Muscle of arm (tissue), 12 donors: ENCODE measurements around the gene FRMD1. TPM values are rescaled to one million over a fixed set of nuclear protein-coding genes. Genes with fewer than 3 reads are reported as not detected.

Experiments used
- DNase-seq: peaks from one replicate; pipeline ENCODE4 v3.0.0-alpha.2; 2013
- polyA plus RNA-seq, 12 donors: library from polyadenylated mRNA; unstranded; fragments of 120-200 nt; gene quantifications; one replicate each; pipeline ENCODE4 v1.2.1, GENCODE V29; 2013; ENCODE audit not compliant: insufficient read length in 12 of 12

Gene FRMD1
- polyA plus RNA-seq, 12 donors: 0.10 to 7.7 (median 0.42) TPM; not detected in 1

GRCh38 chr6:168096271-168096764, 17.3 kb upstream of the FRMD1 start:
- no peak for DNase-seq

- no peak for DNase-seq
These were observed 16.8 kb upstream of the FRMD1 start for GRCh38 chr6:168095716-168096250.

- DNase-seq: no peak
These were observed 16.2 kb upstream of the FRMD1 start for GRCh38 chr6:168095171-168095691.

- no peak for DNase-seq
These were observed 14.6 kb upstream of the FRMD1 start for GRCh38 chr6:168093634-168094033.

GRCh38 chr6:168093071-168093505, 14.1 kb upstream of the FRMD1 start:
- no peak for DNase-seq

- DNase-seq: no peak
These were observed 13.5 kb upstream of the FRMD1 start for GRCh38 chr6:168092541-168092940.

- DNase-seq: no peak
These were observed 12.6 kb upstream of the FRMD1 start for GRCh38 chr6:168091381-168092264.

- no peak for DNase-seq
These were observed 11.7 kb upstream of the FRMD1 start for GRCh38 chr6:168090706-168091105.

- no peak for DNase-seq
These were observed 11.2 kb upstream of the FRMD1 start for GRCh38 chr6:168090064-168090690.

- DNase-seq: no peak
These were observed 10.4 kb upstream of the FRMD1 start for GRCh38 chr6:168089186-168090063.

GRCh38 chr6:168088161-168089053, 9.4 kb upstream of the FRMD1 start:
- peak; percentile 53 for DNase-seq

GRCh38 chr6:168087436-168088160, 8.6 kb upstream of the FRMD1 start:
- DNase-seq: no peak

- DNase-seq: no peak
These were observed 7.6 kb upstream of the FRMD1 start for GRCh38 chr6:168086616-168087015.

GRCh38 chr6:168086066-168086465, 7.1 kb upstream of the FRMD1 start:
- DNase-seq: no peak

- no peak for DNase-seq
These were observed 5.6 kb upstream of the FRMD1 start for GRCh38 chr6:168084465-168085160.

GRCh38 chr6:168083514-168083885, 4.5 kb upstream of the FRMD1 start:
- DNase-seq: no peak

- no peak for DNase-seq
These were observed 4.0 kb upstream of the FRMD1 start for GRCh38 chr6:168082860-168083513.

- DNase-seq: no peak
These were observed 3.0 kb upstream of the FRMD1 start for GRCh38 chr6:168081858-168082546.
